ENCODE data around the gene GSG1.

Gene GSG1

DNA sequence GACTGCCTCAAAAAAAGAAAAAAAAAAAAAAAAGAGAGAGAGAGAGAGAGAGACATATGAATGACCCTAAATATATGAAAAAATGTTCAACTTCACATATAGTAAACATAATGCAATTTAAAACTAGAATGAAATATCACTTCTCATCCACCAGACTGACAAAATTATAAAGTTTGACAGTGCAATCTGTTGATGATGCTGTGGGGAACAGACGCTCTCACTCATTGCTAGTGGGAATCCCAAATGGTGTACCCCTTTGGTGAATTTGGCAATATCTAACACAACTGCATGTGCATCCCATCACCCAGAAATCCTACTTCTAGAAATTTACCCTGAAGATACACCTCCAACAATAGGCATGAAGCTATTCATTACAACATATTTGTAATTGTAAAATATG lies 2.3 kb upstream of the GSG1 start:
- H3K27me3 ChIP-seq (ENCODE audit: insufficient read depth, poor library complexity, severe bottlenecking), result no peaks in the 10 kb centered on the region
- no peak for DNase-seq (ENCODE audit: low read depth in 1 of 2, low spot score in 1 of 2)
- H3K4me3 ChIP-seq (replicated peaks; ENCODE audit: insufficient read depth, low read length), result no peak overlapping the region
- no peak overlapping the region for H3K27ac ChIP-seq (replicated peaks)
- TF ChIP-seq, protein P1, sequence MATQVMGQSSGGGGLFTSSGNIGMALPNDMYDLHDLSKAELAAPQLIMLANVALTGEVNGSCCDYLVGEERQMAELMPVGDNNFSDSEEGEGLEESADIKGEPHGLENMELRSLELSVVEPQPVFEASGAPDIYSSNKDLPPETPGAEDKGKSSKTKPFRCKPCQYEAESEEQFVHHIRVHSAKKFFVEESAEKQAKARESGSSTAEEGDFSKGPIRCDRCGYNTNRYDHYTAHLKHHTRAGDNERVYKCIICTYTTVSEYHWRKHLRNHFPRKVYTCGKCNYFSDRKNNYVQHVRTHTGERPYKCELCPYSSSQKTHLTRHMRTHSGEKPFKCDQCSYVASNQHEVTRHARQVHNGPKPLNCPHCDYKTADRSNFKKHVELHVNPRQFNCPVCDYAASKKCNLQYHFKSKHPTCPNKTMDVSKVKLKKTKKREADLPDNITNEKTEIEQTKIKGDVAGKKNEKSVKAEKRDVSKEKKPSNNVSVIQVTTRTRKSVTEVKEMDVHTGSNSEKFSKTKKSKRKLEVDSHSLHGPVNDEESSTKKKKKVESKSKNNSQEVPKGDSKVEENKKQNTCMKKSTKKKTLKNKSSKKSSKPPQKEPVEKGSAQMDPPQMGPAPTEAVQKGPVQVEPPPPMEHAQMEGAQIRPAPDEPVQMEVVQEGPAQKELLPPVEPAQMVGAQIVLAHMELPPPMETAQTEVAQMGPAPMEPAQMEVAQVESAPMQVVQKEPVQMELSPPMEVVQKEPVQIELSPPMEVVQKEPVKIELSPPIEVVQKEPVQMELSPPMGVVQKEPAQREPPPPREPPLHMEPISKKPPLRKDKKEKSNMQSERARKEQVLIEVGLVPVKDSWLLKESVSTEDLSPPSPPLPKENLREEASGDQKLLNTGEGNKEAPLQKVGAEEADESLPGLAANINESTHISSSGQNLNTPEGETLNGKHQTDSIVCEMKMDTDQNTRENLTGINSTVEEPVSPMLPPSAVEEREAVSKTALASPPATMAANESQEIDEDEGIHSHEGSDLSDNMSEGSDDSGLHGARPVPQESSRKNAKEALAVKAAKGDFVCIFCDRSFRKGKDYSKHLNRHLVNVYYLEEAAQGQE (IDR thresholded peaks at IDR 0.05; ENCODE audit: insufficient replicate concordance, low read depth), result no peak
- TF ChIP-seq GABPA (IDR thresholded peaks at IDR 0.05; ENCODE audit: low read depth) (no peak), POLR2AphosphoS5 (IDR thresholded peaks at IDR 0.05; ENCODE audit: low read depth) (no peak), SPI1 (IDR thresholded peaks at IDR 0.05; ENCODE audit: borderline replicate concordance, low read depth) (no peak)

DNA sequence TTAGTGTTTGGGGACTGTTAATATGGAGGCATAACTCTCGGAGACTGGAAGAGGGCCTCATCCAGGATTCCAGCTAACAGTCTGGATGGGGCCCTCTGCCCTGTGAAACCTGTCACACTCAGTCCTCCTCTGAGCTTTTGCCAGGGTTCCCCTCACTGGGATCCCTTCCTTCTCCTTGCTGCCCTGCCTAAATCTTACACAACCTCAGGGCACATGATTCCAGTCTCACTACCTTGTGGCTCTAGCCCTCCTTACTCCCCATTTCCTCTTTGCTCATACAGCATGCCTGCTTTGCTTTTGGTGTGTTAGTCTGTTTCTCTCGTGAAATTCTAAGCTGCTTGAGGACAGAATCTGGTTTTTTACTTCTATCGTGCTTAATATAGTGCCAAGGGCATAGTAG lies 942 bp upstream of the GSG1 start:
- DNase-seq (ENCODE audit: low read depth in 1 of 2, low spot score in 1 of 2), result peak in 1 of 2 experiments; percentile 47
- H3K4me3 ChIP-seq (replicated peaks; ENCODE audit: insufficient read depth, low read length), result no peak overlapping the region
- no peaks in the 10 kb centered on the region for H3K27me3 ChIP-seq (ENCODE audit: insufficient read depth, poor library complexity, severe bottlenecking)
- TF ChIP-seq GABPA (IDR thresholded peaks at IDR 0.05; ENCODE audit: low read depth), result no peak
- TF ChIP-seq CTCF (IDR thresholded peaks at IDR 0.05; ENCODE audit: insufficient read depth, low read length), result no peak
- peak; percentile 47; the same call in 1 of the 2 replicates for TF ChIP-seq SPI1 (IDR thresholded peaks at IDR 0.05; ENCODE audit: borderline replicate concordance, low read depth)
- no peak overlapping the region for H3K27ac ChIP-seq (replicated peaks)

DNA sequence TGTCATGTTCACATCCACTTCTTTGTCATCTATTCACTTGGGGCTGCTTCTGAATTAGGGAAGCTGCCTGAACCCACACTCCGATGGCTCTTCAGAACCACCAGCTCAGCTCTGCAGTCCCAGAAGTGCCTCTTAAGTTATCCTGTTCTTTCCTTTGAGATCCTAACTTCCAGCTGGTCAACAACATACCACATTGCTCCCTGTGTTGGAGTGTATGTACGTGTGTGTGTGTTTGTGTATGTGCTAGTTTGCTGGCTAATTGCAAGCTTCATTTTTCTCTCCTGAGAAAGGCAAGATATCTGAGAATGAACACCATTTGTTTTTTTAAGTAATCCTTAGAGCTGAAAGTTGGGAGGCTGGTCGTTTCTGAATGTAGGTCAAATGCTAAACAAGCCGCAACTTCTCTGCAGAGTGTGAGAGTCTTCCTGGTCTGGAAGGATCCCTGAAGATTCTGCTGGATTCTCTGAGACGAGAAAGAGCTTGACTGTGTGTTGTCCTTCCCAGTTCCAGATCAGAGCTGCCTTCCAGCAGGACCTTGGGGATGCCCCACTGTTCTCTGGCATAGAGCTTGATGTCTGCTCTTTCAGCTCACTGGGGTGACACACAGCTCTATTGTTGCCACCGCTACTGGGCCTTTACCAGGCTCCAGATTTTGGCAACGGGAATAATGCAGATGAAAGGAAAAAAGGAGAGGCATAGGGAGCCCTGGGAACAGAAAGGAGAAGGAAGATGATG lies 839 bp downstream of the GSG1 start:
- Histone ChIP-seq H3K27me3 (ENCODE audit: insufficient read depth, poor library complexity, severe bottlenecking) (no peaks in the 10 kb centered on the region), H3K27ac (replicated peaks) (peak overlapping the region; percentile 98; the same call in 1 of the 2 replicates), H3K4me3 (replicated peaks; ENCODE audit: insufficient read depth, low read length) (no peak overlapping the region)
- no peak for TF ChIP-seq POLR2AphosphoS5 (IDR thresholded peaks at IDR 0.05; ENCODE audit: low read depth)
- TF ChIP-seq, protein P1 (IDR thresholded peaks at IDR 0.05; ENCODE audit: insufficient replicate concordance, low read depth), result no peak
- no peak for TF ChIP-seq SPI1 (IDR thresholded peaks at IDR 0.05; ENCODE audit: borderline replicate concordance, low read depth)
- no peak for TF ChIP-seq CTCF (IDR thresholded peaks at IDR 0.05; ENCODE audit: insufficient read depth, low read length)
- no peak for TF ChIP-seq GABPA (IDR thresholded peaks at IDR 0.05; ENCODE audit: low read depth)
- no peak for DNase-seq (ENCODE audit: low read depth in 1 of 2, low spot score in 1 of 2)

GRCh38 chr12:13101821-13102375 lies 1.6 kb downstream of the GSG1 start:
- TF ChIP-seq CTCF (IDR thresholded peaks at IDR 0.05; ENCODE audit: insufficient read depth, low read length), result no peak
- TF ChIP-seq, protein P1 (IDR thresholded peaks at IDR 0.05; ENCODE audit: insufficient replicate concordance, low read depth), result no peak
- TF ChIP-seq SPI1 (IDR thresholded peaks at IDR 0.05; ENCODE audit: borderline replicate concordance, low read depth), result no peak
- no peak for TF ChIP-seq POLR2AphosphoS5 (IDR thresholded peaks at IDR 0.05; ENCODE audit: low read depth)
- TF ChIP-seq GABPA (IDR thresholded peaks at IDR 0.05; ENCODE audit: low read depth), result no peak
- Histone ChIP-seq H3K27ac (replicated peaks) (peak overlapping the region; percentile 98), H3K4me3 (replicated peaks; ENCODE audit: insufficient read depth, low read length) (peak overlapping the region; percentile 51), H3K27me3 (ENCODE audit: insufficient read depth, poor library complexity, severe bottlenecking) (no peaks in the 10 kb centered on the region)
- DNase-seq (ENCODE audit: low read depth in 1 of 2, low spot score in 1 of 2), result no peak
